Measurements from ENCODE around the gene LAIR1.

The LAIR1 gene

DNA sequence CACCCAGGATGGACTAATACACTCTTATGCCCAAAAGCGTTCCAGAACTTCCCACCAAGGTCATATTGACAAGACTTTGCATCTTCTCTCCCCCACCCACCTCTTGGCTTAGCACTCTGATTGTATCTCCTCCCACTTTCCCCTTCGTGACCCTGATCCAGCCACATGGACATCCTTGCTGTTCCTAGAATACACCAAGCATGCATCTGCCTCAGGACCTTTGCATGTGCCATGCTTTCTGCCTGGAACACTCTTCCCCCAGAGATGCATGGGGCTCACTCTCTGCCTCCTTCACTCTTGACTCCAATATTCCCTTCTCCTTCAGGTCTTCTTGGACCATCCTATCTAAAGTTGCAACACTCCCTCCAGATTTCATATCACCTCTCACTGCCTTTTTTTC lies 16.2 kb upstream of the LAIR1 start:
- H3K4me1 ChIP-seq (ENCODE audit: control insufficient read depth, insufficient read depth, low read length): no peaks in the 10 kb centered on the region
- no peaks in the 10 kb centered on the region for H3K36me3 ChIP-seq (ENCODE audit: control insufficient read depth in 2 of 2, insufficient read depth in 1 of 2, low read length in 2 of 2)
- no peak for TF ChIP-seq ZBTB7A (tag by site-specific recombination; IDR thresholded peaks at IDR 0.05; ENCODE audit: low read depth)
- TF ChIP-seq ZFP69B (tag by site-specific recombination; IDR thresholded peaks at IDR 0.05): no peak
- TF ChIP-seq ZNF623 (tag by site-specific recombination; IDR thresholded peaks at IDR 0.05): peak; percentile 88
- TF ChIP-seq ZNF837 (tag by site-specific recombination; IDR thresholded peaks at IDR 0.05): no peak
- TF ChIP-seq GFI1B (tag by site-specific recombination; IDR thresholded peaks at IDR 0.05): no peak
- H3K4me3 ChIP-seq (ENCODE audit: low read depth, low read length): no peak overlapping the region
- H3K27ac ChIP-seq (ENCODE audit: extremely low read depth, low read depth, low read length): no peak overlapping the region
- no peaks in the 10 kb centered on the region for H3K9me3 ChIP-seq (ENCODE audit: control insufficient read depth, insufficient read depth, low read depth, low read length)
- ChIA-PET CTCF (interaction anchor here (0.5 to 1.8 kb wide), 3 partner anchors 10 to 330 kb away, joined by 3 to 6 read pairs (median 4); no protein-coding TSS in a partner anchor), POLR2A (no interaction called here)

DNA sequence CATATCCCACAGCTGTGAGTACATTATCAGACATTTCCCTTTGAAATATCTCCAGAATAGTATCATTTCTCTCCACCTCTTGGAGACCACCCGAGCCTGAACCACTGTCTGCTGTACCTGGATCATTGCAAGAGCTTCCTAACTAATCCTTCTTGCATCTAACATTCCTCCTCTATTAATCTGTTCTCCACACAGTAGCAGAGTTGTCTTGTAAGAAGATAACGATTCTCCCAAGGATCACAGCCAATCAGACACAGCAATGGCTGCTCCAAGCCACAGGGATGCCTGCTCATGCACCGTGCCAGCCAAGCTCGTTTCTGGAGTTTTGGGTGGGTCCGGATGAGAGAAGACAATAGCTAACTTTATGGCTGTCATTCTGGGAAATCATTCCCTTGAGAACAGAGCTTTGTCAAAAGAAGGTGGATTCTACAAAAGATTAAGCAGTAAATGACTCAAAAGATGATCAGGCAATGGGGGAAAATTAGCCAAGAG lies 14.5 kb upstream of the LAIR1 start:
- H3K4me1 ChIP-seq (ENCODE audit: control insufficient read depth, insufficient read depth, low read length): no peaks in the 10 kb centered on the region
- ChIA-PET CTCF (interaction anchor here (2.2 kb wide), 1 partner anchor 12 kb away, joined by 19 read pairs; no protein-coding TSS in a partner anchor), POLR2A (interaction anchor here (0.6 kb wide), 1 partner anchor 80 kb away, joined by 3 read pairs; no protein-coding TSS in a partner anchor)

DNA sequence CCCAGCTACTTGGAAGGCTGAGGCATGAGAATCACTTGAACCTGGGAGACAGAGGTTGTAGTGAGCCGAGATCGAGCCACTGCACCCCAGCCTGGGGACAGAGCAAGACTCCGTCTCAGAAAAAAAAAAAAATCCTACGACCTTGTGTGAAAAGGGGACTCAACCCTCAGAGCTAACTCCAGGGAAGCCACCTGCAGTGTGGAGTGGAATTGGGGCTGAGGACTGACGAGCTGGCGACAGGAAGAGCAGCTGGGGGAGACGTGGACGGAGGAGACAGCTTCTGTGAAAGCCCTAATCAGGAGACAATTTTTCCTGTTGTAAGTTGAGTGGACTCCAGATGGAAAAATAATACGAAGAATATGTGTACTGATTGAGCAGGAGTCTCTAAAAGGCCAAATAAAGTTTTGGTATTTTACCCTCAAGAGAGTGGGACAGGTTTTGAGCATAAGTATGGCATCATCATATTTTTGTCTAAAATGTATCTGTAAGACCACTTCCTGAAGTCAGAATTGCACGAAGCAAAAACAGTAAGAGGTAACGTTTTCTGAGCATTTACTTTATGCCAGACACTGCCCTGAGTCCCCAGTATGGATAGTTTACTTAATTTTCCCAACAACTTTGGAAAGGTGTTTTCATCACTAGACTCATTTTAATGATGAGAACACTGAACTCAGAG lies 12.0 kb upstream of the LAIR1 start:
- H3K4me3 ChIP-seq (ENCODE audit: low read depth, low read length): no peak overlapping the region
- ChIA-PET CTCF (interaction anchor here (0.9 to 2.7 kb wide), 2 partner anchors 12 to 15 kb away, joined by 3 to 10 read pairs; no protein-coding TSS in a partner anchor), POLR2A (no interaction called here)
- H3K9me3 ChIP-seq (ENCODE audit: control insufficient read depth, insufficient read depth, low read depth, low read length): no peaks in the 10 kb centered on the region
- H3K4me1 ChIP-seq (ENCODE audit: control insufficient read depth, insufficient read depth, low read length): no peaks in the 10 kb centered on the region
- no peaks in the 10 kb centered on the region for H3K36me3 ChIP-seq (ENCODE audit: control insufficient read depth in 2 of 2, insufficient read depth in 1 of 2, low read length in 2 of 2)
- TF ChIP-seq TCF7L2 (IDR thresholded peaks at IDR 0.05; ENCODE audit: borderline replicate concordance, low read depth, low read length) (no peak), ZNF184 (tag by site-specific recombination; IDR thresholded peaks at IDR 0.05) (no peak), ZNF335 (tag by site-specific recombination; conservative IDR thresholded peaks at IDR 0.05) (no peak), ZNF2 (tag by site-specific recombination; IDR thresholded peaks at IDR 0.05) (no peak), ZNF394 (tag by site-specific recombination; IDR thresholded peaks at IDR 0.05; ENCODE audit: borderline replicate concordance) (no peak), BCL11A (tag by site-specific recombination; IDR thresholded peaks at IDR 0.05; ENCODE audit: low read depth) (no peak), ZFP69B (tag by site-specific recombination; IDR thresholded peaks at IDR 0.05) (no peak), KLF7 (tag by site-specific recombination; IDR thresholded peaks at IDR 0.05; ENCODE audit: borderline replicate concordance) (no peak), ZNF610 (tag by site-specific recombination; IDR thresholded peaks at IDR 0.05; ENCODE audit: borderline replicate concordance) (no peak), ZNF548 (tag by site-specific recombination; IDR thresholded peaks at IDR 0.05) (no peak), ZSCAN30 (tag by site-specific recombination; IDR thresholded peaks at IDR 0.05) (no peak), ZNF830 (tag by site-specific recombination; IDR thresholded peaks at IDR 0.05; ENCODE audit: low read depth) (no peak), SP7 (tag by site-specific recombination; IDR thresholded peaks at IDR 0.05) (no peak), ZFP41 (tag by site-specific recombination; IDR thresholded peaks at IDR 0.05; ENCODE audit: borderline replicate concordance) (no peak)
- TF ChIP-seq, protein P1, sequence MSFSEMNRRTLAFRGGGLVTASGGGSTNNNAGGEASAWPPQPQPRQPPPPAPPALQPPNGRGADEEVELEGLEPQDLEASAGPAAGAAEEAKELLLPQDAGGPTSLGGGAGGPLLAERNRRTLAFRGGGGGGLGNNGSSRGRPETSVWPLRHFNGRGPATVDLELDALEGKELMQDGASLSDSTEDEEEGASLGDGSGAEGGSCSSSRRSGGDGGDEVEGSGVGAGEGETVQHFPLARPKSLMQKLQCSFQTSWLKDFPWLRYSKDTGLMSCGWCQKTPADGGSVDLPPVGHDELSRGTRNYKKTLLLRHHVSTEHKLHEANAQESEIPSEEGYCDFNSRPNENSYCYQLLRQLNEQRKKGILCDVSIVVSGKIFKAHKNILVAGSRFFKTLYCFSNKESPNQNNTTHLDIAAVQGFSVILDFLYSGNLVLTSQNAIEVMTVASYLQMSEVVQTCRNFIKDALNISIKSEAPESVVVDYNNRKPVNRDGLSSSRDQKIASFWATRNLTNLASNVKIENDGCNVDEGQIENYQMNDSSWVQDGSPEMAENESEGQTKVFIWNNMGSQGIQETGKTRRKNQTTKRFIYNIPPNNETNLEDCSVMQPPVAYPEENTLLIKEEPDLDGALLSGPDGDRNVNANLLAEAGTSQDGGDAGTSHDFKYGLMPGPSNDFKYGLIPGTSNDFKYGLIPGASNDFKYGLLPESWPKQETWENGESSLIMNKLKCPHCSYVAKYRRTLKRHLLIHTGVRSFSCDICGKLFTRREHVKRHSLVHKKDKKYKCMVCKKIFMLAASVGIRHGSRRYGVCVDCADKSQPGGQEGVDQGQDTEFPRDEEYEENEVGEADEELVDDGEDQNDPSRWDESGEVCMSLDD (tag by site-specific recombination; IDR thresholded peaks at IDR 0.05): no peak
- TF ChIP-seq, protein P2, sequence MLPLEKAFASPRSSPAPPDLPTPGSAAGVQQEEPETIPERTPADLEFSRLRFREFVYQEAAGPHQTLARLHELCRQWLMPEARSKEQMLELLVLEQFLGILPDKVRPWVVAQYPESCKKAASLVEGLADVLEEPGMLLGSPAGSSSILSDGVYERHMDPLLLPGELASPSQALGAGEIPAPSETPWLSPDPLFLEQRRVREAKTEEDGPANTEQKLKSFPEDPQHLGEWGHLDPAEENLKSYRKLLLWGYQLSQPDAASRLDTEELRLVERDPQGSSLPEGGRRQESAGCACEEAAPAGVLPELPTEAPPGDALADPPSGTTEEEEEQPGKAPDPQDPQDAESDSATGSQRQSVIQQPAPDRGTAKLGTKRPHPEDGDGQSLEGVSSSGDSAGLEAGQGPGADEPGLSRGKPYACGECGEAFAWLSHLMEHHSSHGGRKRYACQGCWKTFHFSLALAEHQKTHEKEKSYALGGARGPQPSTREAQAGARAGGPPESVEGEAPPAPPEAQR (tag by site-specific recombination; IDR thresholded peaks at IDR 0.05): no peak
- TF ChIP-seq, protein P3, sequence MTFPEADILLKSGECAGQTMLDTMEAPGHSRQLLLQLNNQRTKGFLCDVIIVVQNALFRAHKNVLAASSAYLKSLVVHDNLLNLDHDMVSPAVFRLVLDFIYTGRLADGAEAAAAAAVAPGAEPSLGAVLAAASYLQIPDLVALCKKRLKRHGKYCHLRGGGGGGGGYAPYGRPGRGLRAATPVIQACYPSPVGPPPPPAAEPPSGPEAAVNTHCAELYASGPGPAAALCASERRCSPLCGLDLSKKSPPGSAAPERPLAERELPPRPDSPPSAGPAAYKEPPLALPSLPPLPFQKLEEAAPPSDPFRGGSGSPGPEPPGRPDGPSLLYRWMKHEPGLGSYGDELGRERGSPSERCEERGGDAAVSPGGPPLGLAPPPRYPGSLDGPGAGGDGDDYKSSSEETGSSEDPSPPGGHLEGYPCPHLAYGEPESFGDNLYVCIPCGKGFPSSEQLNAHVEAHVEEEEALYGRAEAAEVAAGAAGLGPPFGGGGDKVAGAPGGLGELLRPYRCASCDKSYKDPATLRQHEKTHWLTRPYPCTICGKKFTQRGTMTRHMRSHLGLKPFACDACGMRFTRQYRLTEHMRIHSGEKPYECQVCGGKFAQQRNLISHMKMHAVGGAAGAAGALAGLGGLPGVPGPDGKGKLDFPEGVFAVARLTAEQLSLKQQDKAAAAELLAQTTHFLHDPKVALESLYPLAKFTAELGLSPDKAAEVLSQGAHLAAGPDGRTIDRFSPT (tag by site-specific recombination; IDR thresholded peaks at IDR 0.05): no peak
- no peak overlapping the region for H3K27ac ChIP-seq (ENCODE audit: extremely low read depth, low read depth, low read length)

More for the DNA sequence above, 14.5 kb upstream of the LAIR1 start:
- TF ChIP-seq ZBTB17 (tag by site-specific recombination; IDR thresholded peaks at IDR 0.05): peak; percentile 72
- TF ChIP-seq ZNF623 (tag by site-specific recombination; IDR thresholded peaks at IDR 0.05): no peak
- H3K9me3 ChIP-seq (ENCODE audit: control insufficient read depth, insufficient read depth, low read depth, low read length): no peaks in the 10 kb centered on the region
- H3K27ac ChIP-seq (ENCODE audit: extremely low read depth, low read depth, low read length): no peak overlapping the region
- H3K36me3 ChIP-seq (ENCODE audit: control insufficient read depth in 2 of 2, insufficient read depth in 1 of 2, low read length in 2 of 2): no peaks in the 10 kb centered on the region
- H3K4me3 ChIP-seq (ENCODE audit: low read depth, low read length): no peak overlapping the region
